ENCODE measurements around the gene ZCCHC4. TPM values are rescaled to one million over a fixed set of nuclear protein-coding genes. Genes with fewer than 3 reads are reported as not detected.

Gene ZCCHC4
- total RNA-seq, 1 donor from 2014 or later: 11.2 TPM

GRCh38 chr4:25417014-25417413 lies 104.4 kb downstream of the ZCCHC4 start:
- Mint-ChIP-seq H3K4me1 (ENCODE audit: unreplicated experiment) (no peaks in the 10 kb centered on the region), H3K9me3 (no peaks in the 10 kb centered on the region), H3K27me3 (no peaks in the 10 kb centered on the region), H3K27ac (no peak overlapping the region), H3K36me3 (peaks cover 17% of the 10 kb centered on the region), H3K4me3 (no peak overlapping the region)
- DNase-seq (ENCODE audit: extremely low spot score, unreplicated experiment): no peak
- TF ChIP-seq, protein P1, sequence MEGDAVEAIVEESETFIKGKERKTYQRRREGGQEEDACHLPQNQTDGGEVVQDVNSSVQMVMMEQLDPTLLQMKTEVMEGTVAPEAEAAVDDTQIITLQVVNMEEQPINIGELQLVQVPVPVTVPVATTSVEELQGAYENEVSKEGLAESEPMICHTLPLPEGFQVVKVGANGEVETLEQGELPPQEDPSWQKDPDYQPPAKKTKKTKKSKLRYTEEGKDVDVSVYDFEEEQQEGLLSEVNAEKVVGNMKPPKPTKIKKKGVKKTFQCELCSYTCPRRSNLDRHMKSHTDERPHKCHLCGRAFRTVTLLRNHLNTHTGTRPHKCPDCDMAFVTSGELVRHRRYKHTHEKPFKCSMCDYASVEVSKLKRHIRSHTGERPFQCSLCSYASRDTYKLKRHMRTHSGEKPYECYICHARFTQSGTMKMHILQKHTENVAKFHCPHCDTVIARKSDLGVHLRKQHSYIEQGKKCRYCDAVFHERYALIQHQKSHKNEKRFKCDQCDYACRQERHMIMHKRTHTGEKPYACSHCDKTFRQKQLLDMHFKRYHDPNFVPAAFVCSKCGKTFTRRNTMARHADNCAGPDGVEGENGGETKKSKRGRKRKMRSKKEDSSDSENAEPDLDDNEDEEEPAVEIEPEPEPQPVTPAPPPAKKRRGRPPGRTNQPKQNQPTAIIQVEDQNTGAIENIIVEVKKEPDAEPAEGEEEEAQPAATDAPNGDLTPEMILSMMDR (conservative IDR thresholded peaks at IDR 0.05): no peak

Other genes starting within 250 kb of the ZCCHC4 start
- 8.0 and 8.7 TPM in 2 replicates for gene SEPSECS, start 152.3 kb upstream of the ZCCHC4 start, total RNA-seq (ENCODE audit: low replicate concordance)
- 14.1 and 19.2 TPM in 2 replicates for gene PI4K2B, start 78.7 kb upstream of the ZCCHC4 start, total RNA-seq (ENCODE audit: low replicate concordance)
- 17.8 and 29.1 TPM in 2 replicates for gene ANAPC4, start 64.5 kb downstream of the ZCCHC4 start, total RNA-seq (ENCODE audit: low replicate concordance)

Data from type B pancreatic cell (in vitro differentiated cells).